Natural killer cell (primary cell): ENCODE data around the gene CNR2. TPM values are rescaled to one million over a fixed set of nuclear protein-coding genes. Genes with fewer than 3 reads are reported as not detected.

ENCODE experiments used
- ATAC-seq, 3 donors: fragments of 150-1000 bp in 2 of 3; fragments of 200-7000 bp in 1 of 3; cut with Tn5 transposase; 1 replicate in 1 of 3; 2 replicates in 2 of 3; pipeline ENCODE4 v1.10.0; 2021; ENCODE audit warnings: mild to moderate bottlenecking in 2 of 3, moderate library complexity in 2 of 3
- DNase-seq, 2 donors: peaks; one replicate each; pipeline versions ENCODE4 v3.0.0 to v3.0.0-alpha.2; 2013 to 2021; ENCODE audit warnings: mixed read lengths in 1 of 2
- H3K27ac ChIP-seq: one replicate; pipeline ENCODE4 v1.5.1; 2013; ENCODE audit warnings: mild to moderate bottlenecking, low read length
- H3K27me3 ChIP-seq: one replicate; pipeline ENCODE4 v1.6.1; 2013; ENCODE audit warnings: low read length; ENCODE audit not compliant: control insufficient read depth, insufficient read depth
- H3K36me3 ChIP-seq: one replicate; pipeline ENCODE4 v1.6.1; 2013; ENCODE audit warnings: low read length; ENCODE audit not compliant: control insufficient read depth, insufficient read depth
- H3K4me1 ChIP-seq: one replicate; pipeline ENCODE4 v1.6.1; 2013; ENCODE audit warnings: low read length; ENCODE audit not compliant: control insufficient read depth, insufficient read depth
- H3K4me3 ChIP-seq: one replicate; pipeline ENCODE4 v1.5.1; 2013; ENCODE audit warnings: low read length
- H3K9me3 ChIP-seq: one replicate; pipeline ENCODE4 v1.6.1; 2013; ENCODE audit warnings: low read length; ENCODE audit not compliant: control insufficient read depth, insufficient read depth
- H3K27ac Mint-ChIP-seq, 2 donors: one replicate each; pipeline ENCODE4 v1.8.0; 2022; ENCODE audit warnings: mild to moderate bottlenecking in 2 of 2, mixed read lengths in 2 of 2, moderate library complexity in 1 of 2
- H3K27me3 Mint-ChIP-seq, 2 donors: one replicate each; pipeline ENCODE4 v1.8.0; 2022; ENCODE audit warnings: low read depth in 2 of 2, mixed read lengths in 2 of 2
- H3K36me3 Mint-ChIP-seq: one replicate; pipeline ENCODE4 v1.8.0; 2022; ENCODE audit warnings: mixed read lengths
- H3K4me1 Mint-ChIP-seq, 2 donors: one replicate each; pipeline ENCODE4 v1.8.0; 2022; ENCODE audit warnings: mixed read lengths in 2 of 2
- H3K4me3 Mint-ChIP-seq: one replicate; pipeline ENCODE4 v1.8.0; 2022; ENCODE audit warnings: mild to moderate bottlenecking, moderate library complexity, mixed read lengths
- H3K9me3 Mint-ChIP-seq, 2 donors: one replicate each; pipeline ENCODE4 v1.8.0; 2022; ENCODE audit warnings: mixed read lengths in 2 of 2
- CTCF ChIP-seq: fragments of 200-600 bp; IDR thresholded peaks from one replicate; pipeline ENCODE4 v1.8.0; 2022; ENCODE audit warnings: antibody characterized with exemption
- WGBS: methylation state at CpG from one replicate; pipeline ENCODE4 v1.1.7; 2013; ENCODE audit warnings: missing lambda C conversion rate; ENCODE audit not compliant: insufficient coverage; 5-methylcytosine and 5-hydroxymethylcytosine counted together
- intact Hi-C: fragments of 100-400 bp; cut with micrococcal nuclease; formaldehyde crosslinking; loops from one replicate; pipeline ENCODE4 v1.14.2; 2022
- total RNA-seq, 4 donors: library from RNA; stranded (reverse); fragments of 120-200 nt in 1 of 4; gene quantifications; one replicate each; pipeline versions ENCODE4 v1.2.3 to v1.2.4, GENCODE V29; 2013 to 2022

CNR2 gene
- total RNA-seq, 3 donors from 2014 or later (not counting 1 experiment from before 2014, with no cell fraction given) = 5.3 to 12.0 (median 6.1) TPM

GRCh38 chr1:23885222-23885621 is 27.9 kb downstream of the CNR2 start:
- H3K4me1 ChIP-seq = peaks cover 24% of the 10 kb centered on the region
- Mint-ChIP-seq H3K4me1 (peaks cover 0 to 8% of the 10 kb centered on the region in 2 donors), H3K36me3 (no peaks in the 10 kb centered on the region), H3K9me3 (no peaks in the 10 kb centered on the region), H3K4me3 (no peak overlapping the region), H3K27ac (no peak overlapping the region), H3K27me3 (no peaks in the 10 kb centered on the region)
- ATAC-seq = no peak
- H3K36me3 ChIP-seq = peaks cover 12% of the 10 kb centered on the region
- H3K4me3 ChIP-seq = no peak overlapping the region
- intact Hi-C loops = no loop called here
- H3K9me3 ChIP-seq = no peaks in the 10 kb centered on the region
- whole genome bisulfite sequencing = 88% methylated on average over 4 of the region's 4 CpGs
- H3K27me3 ChIP-seq = no peaks in the 10 kb centered on the region
- no peak for DNase-seq
- no peak for TF ChIP-seq CTCF
- no peak overlapping the region for H3K27ac ChIP-seq

DNA sequence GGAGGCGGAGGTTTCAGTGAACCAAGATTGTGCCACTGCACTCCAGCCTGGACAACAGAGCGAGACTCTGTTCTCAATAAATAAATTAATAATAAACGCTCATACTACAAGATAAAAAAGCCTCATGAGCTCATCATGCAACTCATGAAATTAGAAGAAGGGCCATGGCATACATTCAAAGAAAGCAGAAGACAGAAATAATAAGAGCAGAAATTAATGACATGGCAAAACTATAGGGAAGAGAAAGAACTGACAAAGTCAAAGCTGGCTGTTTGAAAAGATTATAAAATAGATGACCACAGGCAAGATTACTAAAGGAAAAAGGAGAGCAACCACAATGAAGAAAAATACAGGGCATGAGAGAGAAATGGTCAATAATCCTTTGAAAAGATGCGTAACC is 30.4 kb downstream of the CNR2 start:
- DNase-seq = no peak
- H3K4me3 ChIP-seq = no peak overlapping the region
- peaks cover 6% of the 10 kb centered on the region for H3K4me1 ChIP-seq
- WGBS = 92% methylated on average over 4 of the region's 4 CpGs
- Mint-ChIP-seq H3K4me1 (peaks cover 0 to under 1% of the 10 kb centered on the region in 2 donors), H3K9me3 (peaks cover 2 to 11% of the 10 kb centered on the region in 2 donors), H3K36me3 (peaks cover 12% of the 10 kb centered on the region), H3K27me3 (no peaks in the 10 kb centered on the region), H3K4me3 (no peak overlapping the region), H3K27ac (no peak overlapping the region)
- peaks cover 23% of the 10 kb centered on the region for H3K36me3 ChIP-seq
- intact Hi-C loops = no loop called here
- TF ChIP-seq CTCF = no peak
- no peaks in the 10 kb centered on the region for H3K27me3 ChIP-seq
- no peak overlapping the region for H3K27ac ChIP-seq
- ATAC-seq = no peak
- peaks cover 12% of the 10 kb centered on the region for H3K9me3 ChIP-seq

DNA sequence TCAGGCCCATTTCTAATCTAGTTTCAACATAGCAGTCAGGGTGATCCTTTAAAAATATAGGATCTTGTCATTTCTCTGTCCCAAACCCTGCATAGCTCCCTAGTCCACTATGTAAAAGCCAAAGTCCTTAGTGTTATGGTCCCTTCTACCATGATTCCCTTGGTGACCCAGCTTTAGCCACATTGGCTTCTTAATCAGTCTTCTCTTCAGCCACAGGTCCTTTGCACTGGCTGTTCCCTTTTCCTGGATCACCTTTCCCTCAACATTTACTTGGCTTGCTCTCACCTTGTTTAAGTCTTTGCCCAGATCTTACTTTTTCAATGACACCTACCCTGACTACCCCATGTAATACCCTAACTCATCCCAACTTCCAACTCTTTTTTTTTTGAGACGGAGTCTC is 33.4 kb downstream of the CNR2 start:
- 100% methylated on average over 1 of the region's 1 CpG for WGBS
- TF ChIP-seq CTCF = no peak
- Histone ChIP-seq H3K4me3 (no peak overlapping the region), H3K27me3 (no peaks in the 10 kb centered on the region), H3K36me3 (peaks cover 22% of the 10 kb centered on the region), H3K9me3 (peaks cover 12% of the 10 kb centered on the region), H3K27ac (no peak overlapping the region), H3K4me1 (no peaks in the 10 kb centered on the region)
- Mint-ChIP-seq H3K27ac (no peak overlapping the region), H3K36me3 (peaks cover 14% of the 10 kb centered on the region), H3K27me3 (no peaks in the 10 kb centered on the region), H3K4me1 (no peaks in the 10 kb centered on the region), H3K4me3 (no peak overlapping the region), H3K9me3 (peaks cover 2 to 14% of the 10 kb centered on the region in 2 donors)
- DNase-seq (no peak), ATAC-seq (no peak)
- intact Hi-C loops = no loop called here

GRCh38 chr1:23878668-23879067 is 34.5 kb downstream of the CNR2 start:
- no peak overlapping the region for H3K27ac ChIP-seq
- Mint-ChIP-seq H3K4me1 (no peaks in the 10 kb centered on the region), H3K27me3 (no peaks in the 10 kb centered on the region), H3K9me3 (peaks cover 2 to 14% of the 10 kb centered on the region in 2 donors), H3K27ac (no peak overlapping the region), H3K36me3 (peaks cover 14% of the 10 kb centered on the region), H3K4me3 (no peak overlapping the region)
- no peaks in the 10 kb centered on the region for H3K27me3 ChIP-seq
- H3K36me3 ChIP-seq = peaks cover 33% of the 10 kb centered on the region
- no peak for DNase-seq
- H3K4me3 ChIP-seq = no peak overlapping the region
- TF ChIP-seq CTCF = no peak
- H3K9me3 ChIP-seq = peaks cover 12% of the 10 kb centered on the region
- H3K4me1 ChIP-seq = no peaks in the 10 kb centered on the region
- intact Hi-C loops = no loop called here
- ATAC-seq = no peak
- no CpG with 5 or more reads among the region's 1 CpG for WGBS
